Measurements from ENCODE around the gene DHRS4.

Gene DHRS4

DNA sequence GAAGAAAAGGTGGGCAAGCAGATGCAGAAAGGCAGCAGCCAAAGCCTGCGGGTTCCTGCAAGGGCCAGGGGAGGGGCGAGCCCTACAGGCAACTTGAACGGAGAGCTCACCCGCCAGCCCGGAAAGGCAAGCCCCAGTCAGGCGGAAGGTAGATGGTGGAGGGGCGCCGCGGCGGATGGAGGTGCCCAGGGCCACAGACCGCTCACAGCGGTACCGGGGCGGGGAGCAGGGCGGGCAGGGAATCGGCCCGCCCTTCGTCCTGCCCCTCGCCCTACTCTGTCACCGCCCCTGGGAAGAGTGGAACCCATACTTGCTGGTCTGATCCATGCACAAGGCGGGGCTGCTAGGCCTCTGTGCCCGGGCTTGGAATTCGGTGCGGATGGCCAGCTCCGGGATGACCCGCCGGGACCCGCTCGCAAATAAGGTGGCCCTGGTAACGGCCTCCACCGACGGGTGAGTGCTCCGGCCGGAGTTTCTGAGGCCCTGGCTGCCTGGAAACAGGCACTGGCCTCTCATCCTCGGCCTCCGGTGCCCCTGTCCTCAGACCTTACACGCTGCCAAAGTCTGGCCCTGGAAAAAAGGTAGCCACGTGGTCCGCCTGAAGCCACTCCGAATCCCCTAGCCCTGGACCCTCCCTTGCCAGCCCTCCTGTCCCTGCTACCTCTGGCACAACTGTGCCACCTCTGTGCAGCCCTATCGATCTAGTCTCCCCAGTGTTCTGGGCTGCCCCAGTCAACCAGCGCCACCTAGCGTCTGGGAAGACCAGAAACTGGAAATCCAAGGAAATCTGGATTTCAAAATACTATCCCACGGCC is at the start of gene DHRS4:
TSS of gene DHRS4 (plus strand) at position 307 of the 815 bp plus-strand sequence. CDS start at position 326, 19 bp downstream.
- in situ Hi-C loops (cut with HindIII; ENCODE audit: low sequenced_read_pairs): no loop called here

DNA sequence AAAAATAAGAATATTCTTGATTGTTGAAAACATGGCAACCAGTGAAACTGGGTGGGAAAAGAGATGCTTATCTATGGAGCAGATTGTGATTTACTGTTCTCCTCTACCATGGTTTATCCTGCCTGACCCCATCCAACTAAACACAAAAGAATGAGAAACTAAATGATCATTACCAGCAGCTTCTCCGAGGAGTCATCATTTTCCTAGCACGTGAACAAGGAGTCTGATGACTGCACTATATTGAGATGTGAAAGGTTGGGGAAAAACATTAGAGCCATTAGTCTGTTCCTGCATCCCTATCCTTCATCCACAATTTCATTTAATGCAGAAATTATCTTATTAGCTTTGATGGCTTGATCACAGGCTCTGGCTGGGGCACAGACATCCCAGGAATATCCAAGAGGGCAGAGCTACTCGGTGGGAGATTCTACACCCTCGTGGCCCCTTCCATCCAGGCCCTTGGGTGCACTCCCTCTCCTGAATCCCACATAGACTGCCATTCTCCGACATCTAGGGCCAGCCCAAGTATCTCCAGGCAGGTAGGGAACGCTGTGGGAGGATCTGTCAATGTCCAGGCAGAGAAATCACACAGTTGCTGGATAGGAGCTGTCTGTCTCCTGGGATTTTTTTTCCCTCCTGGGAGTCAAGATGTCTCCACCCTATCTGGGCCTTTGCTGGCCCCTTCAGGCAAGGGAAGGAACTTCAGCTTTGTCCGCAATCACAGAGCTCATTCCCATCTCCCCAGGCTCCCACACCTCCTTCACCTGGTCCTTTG is 43.3 kb upstream of the DHRS4 start:
- in situ Hi-C loops (cut with HindIII; ENCODE audit: low sequenced_read_pairs): no loop called here

DNA sequence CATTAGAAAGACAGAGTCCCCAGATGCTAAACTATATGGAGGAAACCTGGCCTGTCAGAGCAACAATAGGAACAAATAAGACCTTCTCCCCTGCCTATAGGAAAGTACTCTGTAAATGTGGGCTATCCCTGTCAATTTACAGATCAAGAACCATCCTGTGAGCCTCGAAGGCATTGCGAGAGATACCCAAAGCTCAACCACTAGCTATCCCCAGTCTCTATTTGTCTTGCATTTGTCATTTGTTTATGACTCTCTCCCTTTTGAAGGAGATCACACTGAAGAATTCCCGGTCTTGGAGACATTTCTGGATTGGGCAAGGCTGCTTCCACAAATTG is 42.7 kb upstream of the DHRS4 start:
- in situ Hi-C loops (cut with HindIII; ENCODE audit: low sequenced_read_pairs): no loop called here

DNA sequence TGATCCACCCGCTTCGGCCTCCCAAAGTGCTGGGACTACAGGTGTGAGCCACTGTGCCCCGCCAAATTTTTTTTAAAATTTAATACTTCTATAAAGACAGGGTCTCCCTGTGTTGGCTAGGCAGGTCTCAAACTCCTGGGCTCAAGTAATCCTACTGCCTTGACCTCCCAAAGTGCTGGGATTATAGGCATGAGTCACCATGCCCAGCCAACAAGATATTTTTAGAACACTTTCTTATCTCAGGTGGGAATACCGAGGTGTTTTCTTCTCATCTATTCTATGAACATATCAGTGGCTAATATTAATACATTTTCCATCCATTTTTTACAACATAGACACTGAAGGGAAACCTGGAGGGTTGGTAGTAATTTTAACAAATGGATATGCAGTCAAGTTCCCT is 38.0 kb upstream of the DHRS4 start:
- in situ Hi-C loops (cut with HindIII; ENCODE audit: low sequenced_read_pairs): no loop called here

DNA sequence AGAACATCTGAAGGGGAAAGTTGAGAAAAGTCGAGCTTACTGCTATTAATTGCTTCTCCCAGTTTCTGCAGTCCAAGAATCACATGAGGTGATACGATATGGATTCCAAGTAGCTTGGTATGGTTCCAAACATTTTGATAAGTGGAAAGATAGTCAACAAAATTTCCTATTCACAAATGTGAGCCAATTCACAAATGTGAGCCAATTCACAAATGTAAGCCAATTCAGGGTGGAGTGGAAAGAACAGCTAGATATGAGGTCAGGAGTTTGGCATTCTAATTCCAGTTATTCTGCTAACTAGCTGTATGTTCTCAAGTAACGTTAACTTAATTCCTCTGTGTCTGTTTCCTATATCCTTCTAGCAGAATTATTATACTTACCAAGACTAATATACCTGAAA is 37.6 kb upstream of the DHRS4 start:
- in situ Hi-C loops (cut with HindIII; ENCODE audit: low sequenced_read_pairs): no loop called here

DNA sequence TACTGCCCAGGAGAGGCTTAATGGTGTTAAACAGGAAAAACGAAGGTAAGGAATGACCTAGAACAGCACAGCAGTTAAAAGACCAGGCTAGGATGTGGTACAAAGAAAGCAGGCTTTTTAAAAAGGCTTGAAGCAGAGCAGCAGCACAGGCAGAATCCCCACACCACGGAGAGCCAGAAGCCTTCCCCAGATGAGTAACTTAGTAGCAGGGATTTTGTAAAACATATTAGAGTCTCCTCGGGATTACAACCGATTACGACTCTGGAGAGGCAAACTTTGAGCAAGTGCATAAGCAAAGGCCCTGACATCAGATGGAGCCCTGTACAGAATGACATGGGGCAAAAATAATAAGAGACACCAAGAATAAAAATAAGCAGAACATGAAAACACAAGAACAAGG is 37.1 kb upstream of the DHRS4 start:
- in situ Hi-C loops (cut with HindIII; ENCODE audit: low sequenced_read_pairs): no loop called here

DNA sequence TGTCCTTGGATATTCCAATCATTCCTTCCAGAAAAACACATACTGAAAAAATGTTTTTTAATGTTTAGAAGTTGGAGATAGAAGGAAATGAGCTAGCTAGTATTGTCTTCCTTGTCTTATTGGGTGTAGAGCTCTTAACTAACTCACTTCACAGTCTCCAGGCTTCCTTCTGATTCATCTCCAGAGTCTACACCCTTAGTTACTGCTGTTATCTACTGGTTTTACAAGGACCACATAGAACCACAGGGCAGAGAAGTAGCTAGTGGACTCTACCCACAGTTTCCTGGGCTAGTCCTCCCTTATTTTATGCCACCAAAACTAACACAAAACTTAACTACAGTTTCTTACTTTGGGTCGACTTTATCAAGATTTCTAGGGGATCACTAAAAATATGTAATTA is 31.0 kb upstream of the DHRS4 start:
- in situ Hi-C loops (cut with HindIII; ENCODE audit: low sequenced_read_pairs): no loop called here

DNA sequence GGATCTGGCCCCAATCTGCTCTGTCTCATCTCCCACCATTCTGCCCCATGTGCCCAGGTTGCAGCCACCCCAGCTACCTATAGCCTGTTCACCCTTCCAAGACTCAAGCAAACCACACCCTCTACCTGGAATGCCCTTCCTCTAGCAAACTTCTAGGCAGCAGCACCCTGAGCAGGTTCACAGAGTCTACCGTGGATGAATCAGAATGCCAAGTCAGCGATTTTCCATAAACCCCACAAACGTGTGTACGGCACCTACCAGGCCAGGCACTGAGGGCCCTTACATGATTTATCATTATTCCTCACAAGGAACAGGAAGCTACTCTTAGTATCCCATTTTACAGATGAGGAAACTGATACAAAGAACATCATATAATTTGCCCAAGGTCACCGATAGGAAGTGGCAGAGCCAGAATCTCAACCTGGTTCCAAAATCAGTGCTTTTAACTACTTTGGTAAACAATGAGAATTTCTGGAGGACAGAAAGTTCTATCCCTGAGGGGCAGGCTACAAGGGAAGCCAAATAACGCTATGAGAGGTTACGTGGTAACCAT is 28.0 kb upstream of the DHRS4 start:
- in situ Hi-C loops (cut with HindIII; ENCODE audit: low sequenced_read_pairs): no loop called here

DNA sequence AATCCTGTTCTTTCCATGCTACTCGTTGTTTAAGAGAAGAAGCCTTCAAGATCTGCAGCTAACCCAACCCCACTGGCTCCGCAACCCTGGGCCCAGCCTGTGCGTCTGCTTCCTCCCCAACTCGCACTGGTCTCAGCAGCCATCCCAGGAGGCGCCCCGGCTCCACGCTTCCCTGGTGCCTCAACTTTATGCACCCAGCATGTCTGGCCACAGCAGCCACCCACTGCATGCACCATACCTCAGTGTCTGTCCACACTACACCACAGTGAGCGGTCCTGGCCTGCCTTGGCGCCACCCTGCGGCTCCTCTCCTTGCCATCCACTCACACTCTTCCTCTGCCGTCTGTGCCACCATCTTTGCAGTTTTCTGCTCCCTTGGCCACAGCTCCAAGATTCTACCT is 27.0 kb upstream of the DHRS4 start:
- in situ Hi-C loops (cut with HindIII; ENCODE audit: low sequenced_read_pairs): no loop called here

DNA sequence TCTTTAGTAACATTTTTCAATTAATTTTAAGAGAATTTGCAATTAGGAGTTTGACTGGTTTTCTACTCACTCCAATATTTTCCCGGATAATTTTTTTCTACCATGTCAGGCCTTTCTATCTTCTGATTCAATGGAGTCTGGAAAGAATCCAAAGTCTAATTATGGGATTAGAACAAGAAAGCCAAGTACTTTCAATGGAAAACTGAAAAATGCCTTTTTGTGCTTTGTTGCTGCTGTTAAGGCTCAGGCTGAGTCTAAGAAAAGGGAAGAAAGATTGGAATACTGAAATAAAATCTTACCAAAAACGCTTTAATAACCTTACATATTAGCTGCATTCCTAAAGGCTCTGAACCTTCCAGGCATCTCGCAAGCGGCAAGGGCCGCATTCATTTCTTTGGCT is 24.4 kb upstream of the DHRS4 start:
- in situ Hi-C loops (cut with HindIII; ENCODE audit: low sequenced_read_pairs): no loop called here

DNA sequence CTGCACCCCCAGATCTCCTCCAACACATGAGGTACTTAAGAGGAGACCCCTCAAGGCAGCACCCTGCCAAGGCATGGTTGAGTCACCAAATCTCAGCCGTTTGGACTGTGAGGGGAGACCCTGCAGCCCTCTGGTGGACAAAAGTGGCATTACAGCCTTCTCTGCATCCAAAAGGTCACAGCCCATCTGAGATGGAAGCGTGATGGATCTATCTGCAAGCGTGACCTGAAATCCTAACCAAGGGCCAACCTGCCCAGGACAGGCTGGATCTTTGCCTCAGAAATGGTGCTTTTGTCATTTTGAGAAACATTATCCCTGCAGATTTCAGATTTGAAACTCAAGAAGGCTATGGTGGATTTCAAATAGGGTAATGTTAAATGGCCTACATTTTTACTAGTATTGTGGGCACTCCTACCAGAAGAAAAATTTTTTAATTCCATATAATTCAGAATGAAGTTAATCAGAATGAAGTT is 23.7 kb upstream of the DHRS4 start:
- in situ Hi-C loops (cut with HindIII; ENCODE audit: low sequenced_read_pairs): no loop called here

DNA sequence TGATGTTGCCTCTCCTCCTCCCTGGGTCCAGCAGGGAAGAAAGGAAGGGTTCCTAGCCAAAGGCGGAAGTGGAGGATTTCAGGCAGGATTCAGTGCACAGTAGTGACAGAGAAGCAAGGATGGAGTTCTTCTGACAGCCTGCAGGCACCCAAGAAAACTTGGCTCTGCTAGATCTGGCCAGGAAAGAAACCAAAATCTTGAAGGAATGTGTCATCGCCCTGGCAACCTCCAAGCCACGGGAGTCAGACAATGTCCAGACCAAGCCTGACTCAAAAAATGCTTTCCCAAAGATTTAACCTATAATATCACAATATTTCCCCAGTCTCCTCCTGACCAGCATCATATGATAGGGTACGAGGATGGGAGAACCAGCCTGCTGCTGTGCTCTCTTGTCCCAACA is 22.8 kb upstream of the DHRS4 start:
- in situ Hi-C loops (cut with HindIII; ENCODE audit: low sequenced_read_pairs): no loop called here

DNA sequence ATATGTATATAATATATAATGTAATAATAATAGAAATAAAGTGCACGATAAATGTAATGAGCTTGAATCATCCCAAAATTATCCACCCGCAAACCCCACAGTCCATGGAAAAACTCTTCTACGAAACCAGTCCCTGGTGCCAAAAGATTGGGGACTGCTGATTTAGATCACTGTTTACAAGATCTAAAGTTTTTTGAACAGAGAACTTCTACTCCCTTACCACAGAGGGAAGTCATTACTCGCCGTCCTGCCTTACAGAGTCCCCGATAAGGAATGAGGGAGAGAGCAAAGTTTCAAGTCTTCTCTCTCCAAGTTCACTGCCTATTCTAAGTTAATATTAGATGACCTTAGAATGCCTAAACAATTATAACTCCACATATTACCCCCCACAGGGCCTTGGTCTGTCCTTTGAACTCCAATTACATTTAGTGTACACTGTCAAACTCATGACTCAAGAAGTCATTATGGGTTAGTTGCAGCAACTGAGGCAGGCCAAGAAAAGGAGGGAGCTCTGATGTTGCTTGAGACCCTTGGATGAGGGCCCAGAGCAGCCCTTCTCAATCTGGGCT is 21.8 kb upstream of the DHRS4 start:
- in situ Hi-C loops (cut with HindIII; ENCODE audit: low sequenced_read_pairs): no loop called here

DNA sequence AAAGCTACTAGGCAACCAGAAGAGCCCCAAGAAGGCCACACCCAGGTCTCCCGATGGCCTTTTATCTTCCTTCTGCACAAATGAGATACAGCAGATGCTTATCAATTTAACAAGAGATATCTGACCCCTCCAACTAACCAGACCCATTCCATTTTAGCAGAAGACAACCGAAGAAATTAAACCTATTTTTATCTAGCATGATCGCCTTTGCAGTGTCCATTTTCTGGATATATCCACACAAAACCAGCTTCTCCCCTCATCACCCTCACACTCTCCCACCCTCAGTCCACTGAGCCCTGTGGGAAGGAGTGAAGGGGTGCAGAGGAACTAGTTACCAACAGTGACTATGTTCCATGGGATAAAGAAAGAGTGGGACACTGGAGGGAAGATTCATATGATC is 20.9 kb upstream of the DHRS4 start:
- in situ Hi-C loops (cut with HindIII; ENCODE audit: low sequenced_read_pairs): no loop called here

DNA sequence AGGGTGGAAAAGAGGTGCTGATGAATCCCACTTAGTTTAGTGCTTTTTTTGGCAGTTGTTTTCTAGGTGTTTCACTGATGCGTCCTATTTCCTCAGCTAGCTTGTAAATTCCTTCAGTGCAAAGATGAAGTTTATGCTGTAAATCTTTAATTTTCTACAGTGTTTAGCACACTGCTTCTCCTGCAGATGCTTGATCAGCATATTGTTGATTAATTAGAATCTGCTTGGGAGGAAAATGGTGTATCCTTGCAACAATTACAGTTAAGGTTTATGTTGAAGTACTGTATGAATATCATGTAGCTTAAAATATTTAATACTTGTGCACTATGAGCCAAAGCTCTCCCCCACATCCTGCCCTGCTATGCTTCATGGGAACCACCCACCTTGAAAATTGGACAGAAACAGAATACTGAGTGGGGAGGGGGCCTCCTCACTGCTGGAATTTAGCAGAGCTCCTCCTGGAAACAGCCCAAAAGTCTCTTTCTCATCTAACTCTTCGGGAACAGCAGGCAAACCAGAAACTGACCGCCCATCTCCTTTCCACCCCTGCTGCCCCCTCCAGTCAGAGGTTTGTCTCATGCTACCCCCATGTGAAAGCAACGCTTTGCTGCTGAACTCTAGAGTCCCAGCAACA is 20.3 kb upstream of the DHRS4 start:
- in situ Hi-C loops (cut with HindIII; ENCODE audit: low sequenced_read_pairs): no loop called here

DNA sequence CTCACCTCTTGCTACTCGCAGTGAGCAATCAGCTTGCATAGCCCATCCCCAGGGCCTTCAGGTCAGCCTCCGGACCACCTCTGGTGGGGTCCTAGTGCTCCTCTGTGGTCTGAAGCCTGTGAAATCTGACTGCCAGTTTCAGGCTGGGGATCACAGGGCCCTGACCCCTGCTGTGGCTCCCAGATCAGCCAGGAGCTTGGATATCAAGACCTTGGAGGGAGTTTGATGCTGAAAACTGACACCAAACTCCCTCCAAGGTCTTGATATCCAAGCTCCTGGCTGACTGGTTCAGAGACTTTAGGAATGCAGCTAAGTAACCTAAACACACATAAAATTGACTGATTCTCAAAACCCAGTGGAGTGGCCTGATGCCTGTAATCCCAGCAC is 19.8 kb upstream of the DHRS4 start:
- in situ Hi-C loops (cut with HindIII; ENCODE audit: low sequenced_read_pairs): no loop called here

DNA sequence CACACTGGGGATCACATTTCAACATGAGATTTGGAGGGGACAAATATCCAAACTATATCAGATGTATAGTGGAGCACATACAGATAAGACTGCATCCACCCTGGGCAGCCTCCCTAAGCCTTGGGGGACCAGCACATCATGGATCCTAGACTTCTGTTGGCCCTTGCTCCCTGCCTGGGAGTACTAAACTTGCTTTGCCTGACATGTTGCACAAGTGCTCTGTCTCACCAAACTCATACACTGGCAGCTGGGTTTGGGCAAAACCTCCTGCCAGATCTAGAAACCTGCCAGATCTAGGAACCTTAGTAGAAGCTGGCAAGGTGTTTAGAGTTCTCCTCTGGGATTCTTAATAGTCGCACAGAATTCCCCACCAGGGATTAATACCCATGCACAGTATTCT is 18.4 kb upstream of the DHRS4 start:
- in situ Hi-C loops (cut with HindIII; ENCODE audit: low sequenced_read_pairs): no loop called here

DNA sequence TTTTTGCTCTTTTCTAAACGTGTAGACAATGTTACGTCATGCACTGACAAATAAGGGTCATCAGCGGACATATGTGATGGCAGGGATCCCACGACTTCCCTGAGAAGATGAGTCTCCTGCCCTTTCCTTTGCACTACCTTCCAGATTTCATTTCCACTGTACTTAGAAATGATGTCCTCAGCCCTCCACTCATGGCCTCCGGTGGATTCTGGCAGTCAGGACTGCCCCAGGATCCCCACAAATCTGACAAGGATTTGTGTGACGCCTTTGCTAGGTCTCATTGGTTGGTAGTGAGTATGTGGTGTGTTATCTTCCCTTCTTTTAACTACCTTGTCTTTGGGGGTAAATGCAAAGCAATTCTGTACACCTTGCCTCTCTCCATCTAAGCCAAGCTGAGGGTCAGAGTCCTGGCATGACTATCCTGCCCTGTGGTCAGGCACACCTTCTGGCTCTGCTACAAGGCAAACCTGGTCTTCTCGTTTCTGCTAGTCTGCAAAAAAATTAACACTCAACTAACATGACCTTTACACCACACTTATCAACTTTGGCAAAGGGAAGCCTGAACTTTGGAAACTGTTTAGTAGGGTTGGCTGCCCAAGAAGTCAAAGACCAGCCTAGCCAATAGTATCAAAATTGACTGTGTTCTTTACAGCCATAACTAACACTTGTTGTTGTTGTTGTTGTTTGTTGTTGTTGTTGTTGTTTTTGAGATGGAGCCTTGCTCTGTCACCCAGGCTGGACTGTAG is 17.3 kb upstream of the DHRS4 start:
- in situ Hi-C loops (cut with HindIII; ENCODE audit: low sequenced_read_pairs): no loop called here

DNA sequence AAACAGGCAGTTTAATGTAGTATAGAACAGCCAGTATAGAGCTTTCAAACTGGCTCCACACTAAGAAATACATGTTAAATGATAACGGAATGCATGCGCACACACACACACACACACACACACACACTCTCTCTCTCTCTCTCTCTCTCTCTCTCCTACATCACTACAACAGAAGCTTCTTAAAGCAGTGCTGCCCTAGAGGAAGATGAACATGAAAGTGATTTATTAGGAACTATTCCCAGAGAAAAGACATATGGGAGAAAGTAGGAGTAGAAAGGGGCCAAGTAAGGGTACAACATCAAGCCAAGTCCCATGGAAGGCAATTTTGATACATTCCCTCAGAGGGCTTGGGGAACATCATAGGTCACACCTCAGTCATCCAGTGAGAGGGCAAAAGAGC is 16.4 kb upstream of the DHRS4 start:
- in situ Hi-C loops (cut with HindIII; ENCODE audit: low sequenced_read_pairs): no loop called here

DNA sequence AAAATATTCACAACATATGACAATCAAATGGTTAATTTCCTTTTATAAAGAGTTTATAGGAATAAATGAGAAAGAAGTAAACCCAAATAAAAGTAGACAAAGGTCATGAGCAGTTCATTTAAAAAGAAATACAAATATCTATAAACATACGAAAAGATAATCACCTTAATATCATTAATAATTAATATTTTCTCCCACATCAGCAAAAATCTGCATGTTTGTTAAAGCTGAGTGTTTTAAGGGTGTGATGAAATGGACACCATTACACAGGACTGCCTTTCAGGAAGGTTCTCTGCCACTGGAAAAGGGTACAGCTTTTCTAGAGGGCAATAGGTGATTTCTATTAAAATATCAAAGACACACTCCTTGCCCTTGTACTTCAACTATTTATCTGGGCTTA is 14.7 kb upstream of the DHRS4 start:
- in situ Hi-C loops (cut with HindIII; ENCODE audit: low sequenced_read_pairs): no loop called here
